HG02642 (cell line): Measurements from ENCODE around the gene FRZB.

Source experiments
- ATAC-seq: cut with Tn5 transposase; IDR thresholded peaks from one replicate; pipeline ENCODE4 v1.9.1; 2021; ENCODE audit warnings: mild to moderate bottlenecking; ENCODE audit not compliant: unreplicated experiment, poor library complexity

The FRZB gene

DNA sequence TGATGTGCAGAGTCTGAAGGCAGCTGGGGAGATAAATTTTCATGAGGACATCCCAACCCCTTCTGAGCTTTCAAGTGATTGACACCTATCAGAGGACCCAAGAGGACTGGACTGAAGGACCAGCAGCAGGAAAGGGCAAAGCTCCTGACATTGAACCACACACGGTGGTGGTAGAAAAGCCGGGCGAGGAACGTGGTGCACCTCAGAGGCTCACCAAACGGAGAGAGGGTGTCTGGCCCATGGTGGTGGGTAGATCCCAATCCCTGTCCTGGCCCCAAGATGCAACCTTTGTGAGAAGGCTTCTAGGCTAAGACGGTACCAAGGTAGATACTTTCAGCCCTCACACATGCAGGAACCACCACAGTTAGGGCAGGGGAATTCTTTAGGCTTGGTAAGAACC is 52.1 kb downstream of the FRZB start:
- ATAC-seq: no peak

DNA sequence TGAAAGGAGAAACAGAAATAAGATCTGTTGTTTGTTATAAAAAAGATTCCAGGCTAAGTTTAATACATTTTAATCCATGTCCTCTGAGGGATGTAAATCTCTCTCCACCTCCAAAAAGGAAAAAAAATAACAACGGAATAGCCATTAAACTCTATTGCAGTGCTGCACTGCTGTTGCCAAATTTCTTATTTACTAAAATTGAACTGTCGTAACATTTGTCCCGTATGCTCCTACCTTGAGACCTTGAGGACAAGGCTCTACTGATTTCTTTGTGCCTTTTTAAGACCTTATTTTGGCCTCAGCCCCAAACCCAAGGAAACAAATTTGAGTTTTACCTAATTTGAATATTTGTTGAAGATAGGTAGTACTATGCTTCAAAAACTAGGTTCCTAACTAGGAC is 56.4 kb downstream of the FRZB start:
- no peak for ATAC-seq

- ATAC-seq: no peak
Observed at GRCh38 chr2:182807319-182807718, 59.1 kb downstream of the FRZB start.

GRCh38 chr2:182804128-182804527 is 62.3 kb downstream of the FRZB start:
- no peak for ATAC-seq

DNA sequence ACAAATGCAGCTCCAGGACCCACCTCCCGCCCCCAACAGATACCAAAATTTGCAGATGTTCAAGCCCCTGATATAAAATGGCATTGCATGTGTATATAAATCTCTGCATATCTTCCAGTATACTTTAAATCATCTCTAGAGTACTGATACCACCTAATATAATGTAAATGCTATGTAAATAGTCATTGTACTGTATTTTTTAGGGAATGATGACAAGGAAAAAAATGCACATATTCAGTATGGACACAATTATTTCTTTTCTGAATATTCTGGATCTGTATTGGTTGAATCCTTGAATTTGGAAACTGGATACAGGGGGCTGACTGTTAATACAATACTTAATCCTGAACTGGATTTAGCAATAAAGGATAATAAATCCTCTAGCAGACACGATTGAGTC is 67.7 kb downstream of the FRZB start:
- no peak for ATAC-seq

- ATAC-seq: no peak
Observed at GRCh38 chr2:182792441-182792840, 74.0 kb downstream of the FRZB start.

DNA sequence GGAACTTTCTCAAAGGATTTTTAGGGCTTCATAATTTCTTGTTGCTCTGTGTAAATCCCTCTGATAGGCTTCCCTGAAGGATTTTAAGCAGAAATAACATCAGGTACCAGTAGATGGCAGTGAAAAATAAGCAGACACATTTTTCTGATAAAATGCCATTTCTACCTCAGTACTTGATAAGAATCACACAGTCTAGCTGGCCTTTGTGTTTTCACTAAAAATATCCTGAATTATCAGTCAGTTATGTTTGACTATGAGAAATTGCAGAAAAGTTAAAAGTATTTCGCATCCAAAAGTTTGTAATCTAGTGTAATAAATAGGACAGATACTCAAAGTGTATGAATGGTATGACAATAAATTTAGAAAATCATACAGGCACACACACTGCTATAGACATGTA is 81.7 kb downstream of the FRZB start:
- ATAC-seq: peak; percentile 45

GRCh38 chr2:182784058-182784706 is 82.3 kb downstream of the FRZB start:
- ATAC-seq: no peak
